Stomach (tissue), 9 donors: ENCODE results near the gene SRP19. TPM values are rescaled to one million over a fixed set of nuclear protein-coding genes. Genes with fewer than 3 reads are reported as not detected.

ENCODE experiments used
- DNase-seq, 2 donors: peaks; one replicate each; pipeline versions ENCODE4 v3.0.0 to v3.0.0-alpha.2; 2013 to 2019
- H3K27ac ChIP-seq, 5 donors: fragments of 200-600 bp in 4 of 5; sonication (generic) in 4 of 5; one replicate each; pipeline ENCODE4 v1.5.1; 2013 to 2019; ENCODE audit warnings: mild to moderate bottlenecking in 1 of 5, moderate library complexity in 1 of 5
- H3K27me3 ChIP-seq, 3 donors: fragments of 200-600 bp; sonication (generic); one replicate each; pipeline ENCODE4 v1.5.1; 2017 to 2019; ENCODE audit warnings: mixed run types in 1 of 3
- H3K36me3 ChIP-seq, 4 donors: fragments of 200-600 bp; sonication (generic); 1 replicate in 3 of 4; 2 replicates in 1 of 4; pipeline ENCODE4 v1.5.1; 2016 to 2019
- H3K4me1 ChIP-seq, 4 donors: fragments of 200-600 bp; sonication (generic); one replicate each; pipeline ENCODE4 v1.5.1; 2016 to 2019
- H3K4me3 ChIP-seq, 4 donors: fragments of 200-600 bp; sonication (generic) in 3 of 4; one replicate each; pipeline ENCODE4 v1.5.1; 2016 to 2019; ENCODE audit warnings: mild to moderate bottlenecking in 1 of 4
- H3K9me3 ChIP-seq, 4 donors: fragments of 200-600 bp; sonication (generic); one replicate each; pipeline ENCODE4 v1.5.1; 2016 to 2019
- CTCF ChIP-seq, 7 experiments: fragments of 450-650 bp in 4 of 7; fragments of 200-600 bp in 3 of 7; sonication (generic) in 3 of 7; IDR thresholded peaks; one replicate each; pipeline ENCODE4 v1.5.1; 2016 to 2019; ENCODE audit warnings: antibody characterized with exemption in 7 of 7, control low read depth in 2 of 7, mild to moderate bottlenecking in 1 of 7
- EP300 ChIP-seq: sonication (generic); formaldehyde crosslinking; IDR thresholded peaks from one replicate; pipeline ENCODE4 v1.6.1; 2017; ENCODE audit warnings: antibody characterized with exemption
- POLR2A ChIP-seq, 4 donors: fragments of 450-650 bp; IDR thresholded peaks; one replicate each; pipeline ENCODE4 v1.6.1; 2016; ENCODE audit warnings: antibody characterized with exemption in 4 of 4, control low read depth in 2 of 4, mild to moderate bottlenecking in 1 of 4, moderate library complexity in 1 of 4
- POLR2AphosphoS5 ChIP-seq, 3 donors: sonication (generic); formaldehyde crosslinking; IDR thresholded peaks; one replicate each; pipeline ENCODE4 v1.6.1; 2016; ENCODE audit warnings: antibody characterized with exemption in 3 of 3
- WGBS, 5 donors: extraction: QIAGEN DNeasy Blood & Tissue Kit in 3 of 5; methylation state at CpG; one replicate each; pipeline versions ENCODE4 v1.1.5 to v1.1.7; 2013 to 2018; 5-methylcytosine and 5-hydroxymethylcytosine counted together
- intact Hi-C: fragments of 100-400 bp; cut with DNase I; formaldehyde crosslinking; loops from one replicate; pipeline ENCODE4 v1.15.1; 2023; ENCODE audit warnings: low total_unique reads
- polyA plus RNA-seq, 3 donors: library from polyadenylated mRNA; stranded (reverse); fragments of 200-250 nt; gene quantifications; one replicate each; pipeline ENCODE4 v1.2.3, GENCODE V29; 2013
- total RNA-seq, 5 donors: library from RNA; depleted of rRNA; stranded (reverse); fragments of >200 nt; gene quantifications; one replicate each; pipeline versions ENCODE4 v1.1.0 to v1.2.3, GENCODE V29; 2014 to 2016
- donor health status: healthy with polysubstance abuse.
- donor health status: Bipolar disorder and iron deficiency.
- donor health status: healthy.

The SRP19 gene
- total and polyA plus RNA-seq, 8 donors = 3.2 to 99.3 (median 56.4) TPM

GRCh38 chr5:112910529-112910928 is 49.4 kb downstream of the SRP19 start:
- intact Hi-C loops = no loop called here
- H3K4me3 ChIP-seq = no peak overlapping the region
- TF ChIP-seq POLR2A (IDR thresholded peaks at IDR 0.05) = no peak
- no peak for TF ChIP-seq CTCF (IDR thresholded peaks at IDR 0.05)
- peaks cover 0 to 59% (median 56%) of the 10 kb centered on the region in 4 donors for H3K36me3 ChIP-seq
- H3K4me1 ChIP-seq = peaks cover 0 to 67% (median 25%) of the 10 kb centered on the region in 4 donors
- no peaks in the 10 kb centered on the region for H3K27me3 ChIP-seq
- no peak overlapping the region for H3K27ac ChIP-seq
- no peaks in the 10 kb centered on the region for H3K9me3 ChIP-seq
- no peak for DNase-seq
- WGBS, 5 donors = 85 to 95% (median 94%) methylated on average over 1 of the region's 1 CpG

GRCh38 chr5:112914584-112914983 is 53.5 kb downstream of the SRP19 start:
- Histone ChIP-seq H3K27ac (no peak overlapping the region), H3K9me3 (no peaks in the 10 kb centered on the region), H3K27me3 (no peaks in the 10 kb centered on the region), H3K36me3 (peaks cover 11 to 70% (median 62%) of the 10 kb centered on the region in 4 donors), H3K4me3 (no peak overlapping the region), H3K4me1 (peaks cover 28 to 89% (median 56%) of the 10 kb centered on the region in 4 donors)
- DNase-seq = no peak
- no peak for TF ChIP-seq CTCF (IDR thresholded peaks at IDR 0.05)
- TF ChIP-seq POLR2AphosphoS5 (IDR thresholded peaks at IDR 0.05) = no peak
- no peak for TF ChIP-seq POLR2A (IDR thresholded peaks at IDR 0.05)
- TF ChIP-seq EP300 = no peak
- intact Hi-C loops = no loop called here
- 76 to 84% (median 79%) methylated on average over 4 of the region's 4 CpGs for WGBS, 5 donors

- 40 to 67% (median 50%) methylated on average over 1 of the region's 1 CpG for WGBS, 5 donors
- H3K36me3 ChIP-seq = peaks cover 11 to 62% (median 52%) of the 10 kb centered on the region in 4 donors
- no peak overlapping the region for H3K27ac ChIP-seq
- no peak overlapping the region for H3K4me3 ChIP-seq
- DNase-seq = no peak
- no peaks in the 10 kb centered on the region for H3K9me3 ChIP-seq
- TF ChIP-seq EP300 = no peak
- no peak for TF ChIP-seq CTCF (IDR thresholded peaks at IDR 0.05)
- no peak for TF ChIP-seq POLR2A (IDR thresholded peaks at IDR 0.05)
- TF ChIP-seq POLR2AphosphoS5 (IDR thresholded peaks at IDR 0.05) = no peak
- intact Hi-C loops = no loop called here
- no peaks in the 10 kb centered on the region for H3K27me3 ChIP-seq
- H3K4me1 ChIP-seq = peaks cover 41 to 91% (median 67%) of the 10 kb centered on the region in 4 donors
These were observed 54.7 kb downstream of the SRP19 start for GRCh38 chr5:112915831-112916230.

GRCh38 chr5:112917453-112917995 is 56.4 kb downstream of the SRP19 start:
- Histone ChIP-seq H3K27ac (no peak overlapping the region), H3K36me3 (peaks cover 11 to 57% (median 46%) of the 10 kb centered on the region in 4 donors), H3K4me1 (peaks cover 50 to 87% (median 68%) of the 10 kb centered on the region in 4 donors), H3K9me3 (no peaks in the 10 kb centered on the region), H3K27me3 (no peaks in the 10 kb centered on the region), H3K4me3 (no peak overlapping the region)
- 82 to 95% (median 90%) methylated on average over 2 of the region's 2 CpGs for WGBS, 5 donors
- DNase-seq = no peak
- TF ChIP-seq POLR2AphosphoS5 (IDR thresholded peaks at IDR 0.05) (no peak), EP300 (no peak), CTCF (IDR thresholded peaks at IDR 0.05) (no peak), POLR2A (IDR thresholded peaks at IDR 0.05) (no peak)
- intact Hi-C loops = no loop called here
